Prostate gland (tissue), 2 donors: ENCODE results near the gene ITGA11.

ENCODE experiments used
- POLR2A ChIP-seq: fragments of 450-650 bp; IDR thresholded peaks from one replicate; pipeline ENCODE4 v1.6.1; 2016; ENCODE audit warnings: antibody characterized with exemption, mild to moderate bottlenecking
- POLR2AphosphoS5 ChIP-seq: sonication (generic); formaldehyde crosslinking; IDR thresholded peaks from one replicate; pipeline ENCODE4 v1.6.1; 2017; ENCODE audit warnings: antibody characterized with exemption
- TF ChIP-seq, protein P1 (sequence below), 4 experiments: fragments of 200-600 bp in 2 of 4; fragments of 450-650 bp in 2 of 4; sonication (generic) in 2 of 4; IDR thresholded peaks; 1 replicate in 3 of 4; 2 replicates in 1 of 4; pipeline ENCODE4 v1.5.1; 2016 to 2019; ENCODE audit warnings: antibody characterized with exemption in 4 of 4, mild to moderate bottlenecking in 2 of 4, moderate library complexity in 2 of 4

DNA sequence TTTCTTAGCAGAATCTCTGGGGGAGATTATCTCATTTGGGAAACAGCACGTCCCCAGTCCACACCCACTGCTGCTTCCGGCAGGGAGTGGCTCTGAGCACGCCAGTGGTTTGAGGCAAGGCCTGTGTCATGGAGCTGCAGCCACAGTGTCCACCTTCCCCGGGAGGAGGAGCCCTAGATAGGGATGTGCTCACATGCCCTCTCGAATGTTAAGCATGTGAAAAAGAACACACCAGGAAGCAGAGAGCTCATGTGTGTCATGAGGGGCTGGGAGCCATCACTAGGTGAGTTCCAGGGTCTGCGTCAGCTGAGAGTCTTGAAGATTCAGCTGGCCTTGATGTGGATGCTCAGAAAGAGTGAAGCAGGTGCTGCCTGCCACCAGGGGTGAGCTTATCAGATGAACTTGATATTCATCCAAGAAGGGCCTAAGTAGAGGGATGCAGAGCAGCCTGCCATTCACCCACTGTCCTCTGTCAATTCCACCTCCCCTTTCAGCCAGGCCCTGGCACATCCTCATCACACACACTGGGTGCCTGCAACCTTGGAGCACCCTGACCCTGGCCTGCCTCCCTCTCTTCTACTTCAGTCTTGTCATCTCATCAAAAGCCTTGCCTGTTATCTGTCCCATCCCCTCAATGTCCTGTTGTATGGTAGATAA is 16.3 kb downstream of the ITGA11 start:
- TF ChIP-seq, protein P1, sequence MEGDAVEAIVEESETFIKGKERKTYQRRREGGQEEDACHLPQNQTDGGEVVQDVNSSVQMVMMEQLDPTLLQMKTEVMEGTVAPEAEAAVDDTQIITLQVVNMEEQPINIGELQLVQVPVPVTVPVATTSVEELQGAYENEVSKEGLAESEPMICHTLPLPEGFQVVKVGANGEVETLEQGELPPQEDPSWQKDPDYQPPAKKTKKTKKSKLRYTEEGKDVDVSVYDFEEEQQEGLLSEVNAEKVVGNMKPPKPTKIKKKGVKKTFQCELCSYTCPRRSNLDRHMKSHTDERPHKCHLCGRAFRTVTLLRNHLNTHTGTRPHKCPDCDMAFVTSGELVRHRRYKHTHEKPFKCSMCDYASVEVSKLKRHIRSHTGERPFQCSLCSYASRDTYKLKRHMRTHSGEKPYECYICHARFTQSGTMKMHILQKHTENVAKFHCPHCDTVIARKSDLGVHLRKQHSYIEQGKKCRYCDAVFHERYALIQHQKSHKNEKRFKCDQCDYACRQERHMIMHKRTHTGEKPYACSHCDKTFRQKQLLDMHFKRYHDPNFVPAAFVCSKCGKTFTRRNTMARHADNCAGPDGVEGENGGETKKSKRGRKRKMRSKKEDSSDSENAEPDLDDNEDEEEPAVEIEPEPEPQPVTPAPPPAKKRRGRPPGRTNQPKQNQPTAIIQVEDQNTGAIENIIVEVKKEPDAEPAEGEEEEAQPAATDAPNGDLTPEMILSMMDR (IDR thresholded peaks at IDR 0.05), result no peak
- TF ChIP-seq POLR2A (no peak), POLR2AphosphoS5 (no peak)
